ENCODE data around the gene SLC22A16. TPM values are rescaled to one million over a fixed set of nuclear protein-coding genes. Genes with fewer than 3 reads are reported as not detected.

Gene SLC22A16
- not detected in 2 replicates for total RNA-seq

GRCh38 chr6:110476046-110476849 lies at the start of gene SLC22A16:
Gene SLC22A16 (minus strand): TSS chr6:110476613. CDS start chr6:110476574, 39 bp downstream.

GRCh38 chr6:110415086-110415916 lies 61.1 kb downstream of the SLC22A16 start, which contains the start of gene DDO:
Gene DDO (minus strand): TSS chr6:110415575. CDS start chr6:110413462, 2,113 bp downstream.

Other genes with a start within 250 kb of the SLC22A16 start
- not detected in 2 replicates for gene METTL24, start 118.3 kb downstream of the SLC22A16 start, total RNA-seq
- gene DDO, start 61.0 kb downstream of the SLC22A16 start, total RNA-seq, result 0.36 and 2.4 TPM in 2 replicates

Measured in endothelial cell of coronary artery (primary cell).